ENCODE results near the gene PLEKHA8.

The PLEKHA8 gene

GRCh38 chr7:30090111-30090510 lies 61.9 kb downstream of the PLEKHA8 start:
- Histone ChIP-seq H3K4me2 (ENCODE audit: low read depth, low read length, poor library complexity, severe bottlenecking) (no peak overlapping the region), H3K27me3 (ENCODE audit: insufficient read depth, low read length, poor library complexity, severe bottlenecking) (no peaks in the 10 kb centered on the region), H3K4me3 (ENCODE audit: low read length, poor library complexity, severe bottlenecking) (no peak overlapping the region), H3F3A (ENCODE audit: low read depth) (no peaks in the 10 kb centered on the region), H2AFZ (ENCODE audit: low read length) (no peak overlapping the region), H3K9ac (ENCODE audit: low read depth, low read length, poor library complexity, severe bottlenecking) (no peak overlapping the region), H4K20me1 (ENCODE audit: insufficient read depth, low read length, poor library complexity, severe bottlenecking) (no peaks in the 10 kb centered on the region), H3K4me1 (ENCODE audit: insufficient read depth, low read length, poor library complexity, severe bottlenecking) (no peaks in the 10 kb centered on the region), H3K9me3 (ENCODE audit: insufficient read depth, low read depth, low read length) (no peaks in the 10 kb centered on the region), H3K36me3 (ENCODE audit: insufficient read depth, low read length) (peaks cover 4% of the 10 kb centered on the region; the same call in 1 of the 2 replicates), H3K9me2 (replicated peaks; ENCODE audit: low read depth, low read length) (no peaks in the 10 kb centered on the region), H3K79me2 (ENCODE audit: insufficient read depth, low read length) (no peaks in the 10 kb centered on the region)
- TF ChIP-seq, protein P1, sequence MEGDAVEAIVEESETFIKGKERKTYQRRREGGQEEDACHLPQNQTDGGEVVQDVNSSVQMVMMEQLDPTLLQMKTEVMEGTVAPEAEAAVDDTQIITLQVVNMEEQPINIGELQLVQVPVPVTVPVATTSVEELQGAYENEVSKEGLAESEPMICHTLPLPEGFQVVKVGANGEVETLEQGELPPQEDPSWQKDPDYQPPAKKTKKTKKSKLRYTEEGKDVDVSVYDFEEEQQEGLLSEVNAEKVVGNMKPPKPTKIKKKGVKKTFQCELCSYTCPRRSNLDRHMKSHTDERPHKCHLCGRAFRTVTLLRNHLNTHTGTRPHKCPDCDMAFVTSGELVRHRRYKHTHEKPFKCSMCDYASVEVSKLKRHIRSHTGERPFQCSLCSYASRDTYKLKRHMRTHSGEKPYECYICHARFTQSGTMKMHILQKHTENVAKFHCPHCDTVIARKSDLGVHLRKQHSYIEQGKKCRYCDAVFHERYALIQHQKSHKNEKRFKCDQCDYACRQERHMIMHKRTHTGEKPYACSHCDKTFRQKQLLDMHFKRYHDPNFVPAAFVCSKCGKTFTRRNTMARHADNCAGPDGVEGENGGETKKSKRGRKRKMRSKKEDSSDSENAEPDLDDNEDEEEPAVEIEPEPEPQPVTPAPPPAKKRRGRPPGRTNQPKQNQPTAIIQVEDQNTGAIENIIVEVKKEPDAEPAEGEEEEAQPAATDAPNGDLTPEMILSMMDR (conservative IDR thresholded peaks at IDR 0.05; ENCODE audit: low read length) = no peak
- no peak for TF ChIP-seq EZH2phosphoT487 (IDR thresholded peaks at IDR 0.05; ENCODE audit: borderline replicate concordance)

GRCh38 chr7:30091491-30091912 lies 63.3 kb downstream of the PLEKHA8 start:
- Histone ChIP-seq H4K20me1 (ENCODE audit: insufficient read depth, low read length, poor library complexity, severe bottlenecking) (no peaks in the 10 kb centered on the region), H3K79me2 (ENCODE audit: insufficient read depth, low read length) (no peaks in the 10 kb centered on the region), H3K27me3 (ENCODE audit: insufficient read depth, low read length, poor library complexity, severe bottlenecking) (no peaks in the 10 kb centered on the region), H3K9ac (ENCODE audit: low read depth, low read length, poor library complexity, severe bottlenecking) (no peak overlapping the region), H2AFZ (ENCODE audit: low read length) (no peak overlapping the region), H3F3A (ENCODE audit: low read depth) (no peaks in the 10 kb centered on the region), H3K4me3 (ENCODE audit: low read length, poor library complexity, severe bottlenecking) (no peak overlapping the region), H3K9me3 (ENCODE audit: insufficient read depth, low read depth, low read length) (no peaks in the 10 kb centered on the region), H3K4me2 (ENCODE audit: low read depth, low read length, poor library complexity, severe bottlenecking) (no peak overlapping the region), H3K9me2 (replicated peaks; ENCODE audit: low read depth, low read length) (no peaks in the 10 kb centered on the region), H3K36me3 (ENCODE audit: insufficient read depth, low read length) (peaks cover 4% of the 10 kb centered on the region; the same call in 1 of the 2 replicates), H3K4me1 (ENCODE audit: insufficient read depth, low read length, poor library complexity, severe bottlenecking) (no peaks in the 10 kb centered on the region)
- no peak for TF ChIP-seq EZH2phosphoT487 (IDR thresholded peaks at IDR 0.05; ENCODE audit: borderline replicate concordance)
- TF ChIP-seq, protein P1 (conservative IDR thresholded peaks at IDR 0.05; ENCODE audit: low read length) = no peak

DNA sequence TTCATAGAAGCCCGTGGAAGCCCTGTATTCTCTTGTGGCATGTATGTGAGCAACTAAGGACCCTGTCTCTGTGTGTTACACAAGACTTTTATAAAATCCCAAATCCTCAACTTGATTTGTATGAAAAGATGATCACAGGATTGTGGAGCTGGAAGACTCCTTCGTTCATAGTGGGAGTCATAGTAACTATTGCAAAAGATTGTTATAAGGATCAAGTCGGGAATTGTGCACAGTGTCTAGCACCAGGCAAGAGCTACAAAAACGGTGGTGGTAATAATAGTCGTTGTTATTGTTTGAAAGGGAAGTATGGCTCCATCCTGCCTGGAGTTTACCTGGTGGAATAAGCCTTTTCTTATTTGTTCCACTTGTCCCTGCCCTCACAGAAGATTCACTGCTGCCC lies 63.8 kb downstream of the PLEKHA8 start:
- no peak overlapping the region for H3K9ac ChIP-seq (ENCODE audit: low read depth, low read length, poor library complexity, severe bottlenecking)
- H3K4me1 ChIP-seq (ENCODE audit: insufficient read depth, low read length, poor library complexity, severe bottlenecking) = no peaks in the 10 kb centered on the region
- no peaks in the 10 kb centered on the region for H3K36me3 ChIP-seq (ENCODE audit: insufficient read depth, low read length)
- TF ChIP-seq EZH2phosphoT487 (IDR thresholded peaks at IDR 0.05; ENCODE audit: borderline replicate concordance) = no peak
- TF ChIP-seq, protein P1 (conservative IDR thresholded peaks at IDR 0.05; ENCODE audit: low read length) = no peak
- no peaks in the 10 kb centered on the region for H4K20me1 ChIP-seq (ENCODE audit: insufficient read depth, low read length, poor library complexity, severe bottlenecking)
- no peaks in the 10 kb centered on the region for H3K9me2 ChIP-seq (replicated peaks; ENCODE audit: low read depth, low read length)
- H3K4me3 ChIP-seq (ENCODE audit: low read length, poor library complexity, severe bottlenecking) = no peak overlapping the region
- H3K4me2 ChIP-seq (ENCODE audit: low read depth, low read length, poor library complexity, severe bottlenecking) = no peak overlapping the region
- H2AFZ ChIP-seq (ENCODE audit: low read length) = no peak overlapping the region
- H3K79me2 ChIP-seq (ENCODE audit: insufficient read depth, low read length) = no peaks in the 10 kb centered on the region
- no peaks in the 10 kb centered on the region for H3K27me3 ChIP-seq (ENCODE audit: insufficient read depth, low read length, poor library complexity, severe bottlenecking)
- H3F3A ChIP-seq (ENCODE audit: low read depth) = no peaks in the 10 kb centered on the region
- H3K9me3 ChIP-seq (ENCODE audit: insufficient read depth, low read depth, low read length) = no peaks in the 10 kb centered on the region

Data from Loucy (cell line).